D721Med (cell line): ENCODE data around the gene ZKSCAN2.

Experiments used
- DNase-seq: peaks from one replicate; pipeline ENCODE4 v3.0.0; 2011; ENCODE audit warnings: low spot score; ENCODE audit not compliant: insufficient read length
- FAIRE-seq: peaks from 2 replicates; lab custom pipeline; 2011; peaks lifted over from hg19 to GRCh38; lab: Jason Lieb, UNC
- TF ChIP-seq, protein P1 (sequence below): IDR thresholded peaks from 2 replicates; pipeline ENCODE4 v1.5.1; 2012; ENCODE audit warnings: mild to moderate bottlenecking, control low read depth; ENCODE audit not compliant: insufficient read depth; ENCODE audit errors: missing control alignments

ZKSCAN2 gene

DNA sequence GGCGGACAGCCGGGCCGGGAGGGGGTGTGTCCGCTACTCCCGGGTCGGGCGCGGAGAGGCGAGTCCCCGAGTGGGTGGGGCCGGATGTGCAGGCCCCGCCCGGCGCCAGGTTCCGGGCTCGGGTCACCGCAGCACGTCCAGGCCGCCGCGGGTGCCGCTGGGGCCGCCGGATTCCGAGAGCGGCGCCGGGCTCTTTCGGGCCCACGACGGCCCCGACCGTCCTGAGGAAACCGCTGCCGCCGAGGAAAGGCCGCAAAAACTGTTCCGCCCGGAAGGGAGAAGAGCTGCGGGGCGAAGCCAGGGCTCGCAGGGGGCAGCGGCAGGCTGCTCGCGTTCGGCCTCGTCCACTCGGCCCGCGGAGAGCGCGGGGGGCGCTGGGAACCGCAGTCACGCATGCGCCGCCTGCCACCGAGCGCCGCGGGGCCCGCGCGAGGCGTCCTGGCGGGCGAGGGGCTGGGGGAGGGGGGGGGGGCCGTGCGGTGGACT is at the start of gene ZKSCAN2:
Gene ZKSCAN2, minus strand, starts transcription at position 376 of the 486 bp plus-strand sequence. CDS start 718 bp downstream, outside the sequence.
- DNase-seq (peak; percentile 51), FAIRE-seq (no peak)
- TF ChIP-seq, protein P1, sequence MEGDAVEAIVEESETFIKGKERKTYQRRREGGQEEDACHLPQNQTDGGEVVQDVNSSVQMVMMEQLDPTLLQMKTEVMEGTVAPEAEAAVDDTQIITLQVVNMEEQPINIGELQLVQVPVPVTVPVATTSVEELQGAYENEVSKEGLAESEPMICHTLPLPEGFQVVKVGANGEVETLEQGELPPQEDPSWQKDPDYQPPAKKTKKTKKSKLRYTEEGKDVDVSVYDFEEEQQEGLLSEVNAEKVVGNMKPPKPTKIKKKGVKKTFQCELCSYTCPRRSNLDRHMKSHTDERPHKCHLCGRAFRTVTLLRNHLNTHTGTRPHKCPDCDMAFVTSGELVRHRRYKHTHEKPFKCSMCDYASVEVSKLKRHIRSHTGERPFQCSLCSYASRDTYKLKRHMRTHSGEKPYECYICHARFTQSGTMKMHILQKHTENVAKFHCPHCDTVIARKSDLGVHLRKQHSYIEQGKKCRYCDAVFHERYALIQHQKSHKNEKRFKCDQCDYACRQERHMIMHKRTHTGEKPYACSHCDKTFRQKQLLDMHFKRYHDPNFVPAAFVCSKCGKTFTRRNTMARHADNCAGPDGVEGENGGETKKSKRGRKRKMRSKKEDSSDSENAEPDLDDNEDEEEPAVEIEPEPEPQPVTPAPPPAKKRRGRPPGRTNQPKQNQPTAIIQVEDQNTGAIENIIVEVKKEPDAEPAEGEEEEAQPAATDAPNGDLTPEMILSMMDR = no peak

DNA sequence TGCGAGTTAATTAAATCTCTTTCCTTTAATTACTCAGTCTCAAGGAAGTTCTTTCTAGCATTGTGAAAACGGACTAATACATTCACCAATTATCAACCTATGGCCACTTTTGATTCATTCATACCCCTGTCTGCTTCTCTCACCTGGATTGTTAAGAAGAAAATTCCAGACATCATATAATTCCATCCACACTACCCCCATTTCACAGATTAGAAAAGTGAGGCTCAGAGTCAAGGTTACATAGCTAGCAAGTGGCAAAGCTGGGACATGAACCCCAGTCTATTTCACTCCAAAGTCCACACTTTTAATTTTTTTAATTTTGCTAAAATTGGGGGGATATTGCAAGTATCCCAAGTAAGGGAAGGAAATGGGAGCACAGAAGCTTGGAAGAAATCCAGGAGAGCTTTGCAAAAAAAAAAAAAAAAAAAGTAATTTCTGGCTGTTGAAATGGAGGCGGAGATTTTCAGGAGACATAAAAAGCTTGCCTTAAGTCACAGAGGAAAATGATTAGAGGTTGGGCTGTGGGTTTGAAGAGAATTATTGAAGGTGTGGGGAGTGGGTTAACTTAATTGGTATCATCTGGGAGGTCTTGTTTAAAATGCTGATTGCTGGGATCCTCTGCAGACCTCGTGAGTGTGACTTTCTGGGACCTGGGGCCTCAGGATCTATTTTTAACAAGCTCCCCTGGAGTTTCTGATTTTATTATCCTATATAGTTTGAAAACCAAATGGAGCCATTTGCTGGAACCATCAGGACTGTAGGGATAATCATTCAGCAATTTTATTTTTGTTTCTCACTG is 42.3 kb upstream of the ZKSCAN2 start:
- DNase-seq = no peak
- no peak for FAIRE-seq
- TF ChIP-seq, protein P1 = no peak

DNA sequence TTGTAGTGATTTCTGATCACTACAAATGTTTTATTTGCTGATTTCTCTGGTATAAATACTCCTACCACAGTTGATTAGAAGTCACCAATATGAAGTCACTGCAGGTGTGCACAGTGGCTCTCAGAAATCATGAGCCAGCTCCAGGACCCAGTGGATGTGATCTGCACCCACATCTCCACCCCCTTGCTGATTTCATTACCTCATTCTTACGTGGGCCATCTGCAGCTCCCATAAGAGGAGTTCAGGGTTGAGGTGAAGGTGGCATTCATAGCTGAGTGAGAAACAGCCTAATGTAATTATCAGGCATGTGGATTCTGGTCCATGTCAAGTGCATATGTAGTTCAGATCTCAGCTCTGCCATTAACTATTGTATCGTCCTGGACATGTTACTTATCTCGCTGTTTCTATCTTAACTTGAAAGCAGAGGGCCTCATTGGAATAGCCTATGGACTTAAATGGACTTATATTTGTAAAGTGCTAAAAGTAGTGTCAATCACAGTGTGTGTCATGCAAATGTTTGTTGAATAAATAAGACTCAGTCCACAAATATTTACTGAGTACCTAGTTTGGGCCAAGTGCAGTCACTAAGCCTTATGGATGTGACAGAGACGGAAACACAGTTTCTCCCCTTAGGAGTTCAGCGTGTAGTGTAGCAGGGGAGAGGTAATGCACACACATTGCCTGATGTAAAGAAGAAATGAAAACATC is 40.7 kb upstream of the ZKSCAN2 start:
- FAIRE-seq (no peak), DNase-seq (no peak)
- TF ChIP-seq, protein P1 = no peak

DNA sequence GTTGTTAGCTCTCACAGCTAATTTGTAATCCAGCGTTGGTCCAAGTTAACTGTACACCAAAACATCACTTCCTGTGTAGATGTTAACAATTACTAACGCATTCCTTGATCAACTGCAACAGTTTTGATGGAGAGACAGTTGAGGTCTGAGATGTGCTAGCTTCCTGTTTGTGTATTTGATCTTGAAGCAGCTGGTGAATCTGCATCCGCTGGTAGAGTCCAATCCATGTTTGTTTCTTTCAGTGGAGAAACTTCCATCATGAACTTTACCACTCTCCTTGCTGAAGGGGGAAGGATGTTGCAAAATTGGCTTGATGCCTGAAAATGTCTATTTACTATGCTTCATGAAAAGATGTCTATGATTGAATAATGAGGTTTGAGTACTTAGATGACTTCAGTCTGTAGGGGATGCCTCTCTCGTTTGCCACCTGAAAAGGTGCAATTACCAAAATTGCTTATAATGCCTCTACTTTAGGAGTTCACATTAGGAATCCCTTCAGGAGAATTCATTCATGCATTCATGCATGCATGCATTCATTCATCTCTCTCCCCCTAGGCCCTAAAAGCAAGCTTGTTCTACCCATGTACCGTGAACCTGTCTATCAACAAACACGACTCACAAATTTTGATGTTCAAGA is 39.6 kb upstream of the ZKSCAN2 start:
- FAIRE-seq (no peak), DNase-seq (no peak)
- TF ChIP-seq, protein P1 = no peak

DNA sequence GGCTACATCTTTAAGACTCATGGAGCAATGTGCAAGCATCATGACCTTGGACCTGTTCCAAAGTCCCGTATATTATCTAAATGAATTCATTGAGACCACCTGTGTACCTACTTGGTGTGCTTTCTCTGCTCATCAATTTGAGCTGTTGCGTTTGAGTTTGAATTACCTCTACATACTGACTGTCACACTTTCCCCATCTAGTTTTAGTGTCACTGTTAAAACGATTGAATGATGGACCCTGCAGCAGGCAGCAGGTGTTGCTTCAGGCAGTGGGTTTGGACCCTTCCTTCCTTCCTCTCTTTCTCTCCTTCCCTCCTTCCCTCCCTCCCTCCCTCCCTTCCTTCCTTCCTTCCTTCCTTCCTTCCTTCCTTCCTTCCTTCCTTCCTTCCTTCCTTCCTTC is 33.9 kb upstream of the ZKSCAN2 start:
- no peak for FAIRE-seq
- DNase-seq = no peak
- TF ChIP-seq, protein P1 = no peak

DNA sequence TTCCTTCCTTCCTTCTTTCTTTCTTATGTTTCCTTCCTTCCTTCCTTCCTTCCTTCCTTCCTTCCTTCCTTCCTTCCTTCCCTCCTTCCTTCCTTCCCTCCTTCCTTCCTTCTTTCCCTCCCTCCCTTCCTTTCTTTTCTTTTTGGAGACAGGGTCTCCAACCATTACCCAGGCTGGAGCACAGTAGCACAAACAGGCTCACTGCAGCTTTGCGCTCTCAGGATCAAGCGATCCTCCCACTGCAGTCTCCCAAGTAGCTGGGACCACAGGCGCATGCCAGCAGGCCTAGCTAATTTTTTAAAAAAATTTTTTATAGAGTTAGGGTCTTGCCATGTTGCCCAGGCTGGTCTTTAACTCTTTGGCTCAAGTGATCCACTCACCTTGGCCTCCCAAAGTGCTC is 31.8 kb upstream of the ZKSCAN2 start:
- FAIRE-seq (no peak), DNase-seq (no peak)
- TF ChIP-seq, protein P1 = no peak
